ENCODE results near the gene TMEM183A.

TMEM183A gene

GRCh38 chr1:203048086-203048485 lies 40.9 kb downstream of the TMEM183A start:
- DNase-seq: no peak

- DNase-seq: no peak
Observed at GRCh38 chr1:203048555-203049051, 41.4 kb downstream of the TMEM183A start.

- no peak for DNase-seq
Observed at GRCh38 chr1:203049077-203049476, 41.9 kb downstream of the TMEM183A start.

GRCh38 chr1:203049576-203050180 lies 42.5 kb downstream of the TMEM183A start:
- no peak for DNase-seq

GRCh38 chr1:203050826-203051225 lies 43.7 kb downstream of the TMEM183A start:
- DNase-seq: no peak

- DNase-seq: peak; percentile 60
Observed at GRCh38 chr1:203051841-203052324, 44.7 kb downstream of the TMEM183A start.

- DNase-seq: no peak
Observed at GRCh38 chr1:203052601-203053000, 45.4 kb downstream of the TMEM183A start.

- no peak for DNase-seq
Observed at GRCh38 chr1:203054184-203054583, 47.0 kb downstream of the TMEM183A start.

- no peak for DNase-seq
Observed at GRCh38 chr1:203054642-203055041, 47.5 kb downstream of the TMEM183A start.

GRCh38 chr1:203055161-203055799 lies 48.1 kb downstream of the TMEM183A start:
- DNase-seq: no peak

GRCh38 chr1:203056012-203056411 lies 48.8 kb downstream of the TMEM183A start:
- DNase-seq: no peak

- DNase-seq: no peak
Observed at GRCh38 chr1:203056516-203056915, 49.3 kb downstream of the TMEM183A start.

- DNase-seq: no peak
Observed at GRCh38 chr1:203057911-203058675, 50.9 kb downstream of the TMEM183A start.

GRCh38 chr1:203058676-203058935 lies 51.4 kb downstream of the TMEM183A start:
- no peak for DNase-seq

GRCh38 chr1:203059485-203059884 lies 52.3 kb downstream of the TMEM183A start:
- no peak for DNase-seq

- no peak for DNase-seq
Observed at GRCh38 chr1:203060115-203060514, 52.9 kb downstream of the TMEM183A start.

- no peak for DNase-seq
Observed at GRCh38 chr1:203063287-203063686, 56.1 kb downstream of the TMEM183A start.

GRCh38 chr1:203065191-203065590 lies 58.0 kb downstream of the TMEM183A start:
- no peak for DNase-seq

GRCh38 chr1:203065986-203066385 lies 58.8 kb downstream of the TMEM183A start:
- no peak for DNase-seq

- no peak for DNase-seq
Observed at GRCh38 chr1:203066965-203067364, 59.8 kb downstream of the TMEM183A start.

- no peak for DNase-seq
Observed at GRCh38 chr1:203069030-203069747, 62.0 kb downstream of the TMEM183A start.

GRCh38 chr1:203072002-203072602 lies 64.9 kb downstream of the TMEM183A start:
- DNase-seq: no peak

- DNase-seq: no peak
Observed at GRCh38 chr1:203072911-203073310, 65.7 kb downstream of the TMEM183A start.
